Tibial nerve (tissue), 4 donors: ENCODE measurements around the gene SLC37A1. TPM values are rescaled to one million over a fixed set of nuclear protein-coding genes. Genes with fewer than 3 reads are reported as not detected.

Experiments
- DNase-seq, 2 donors: peaks; one replicate each; pipeline ENCODE4 v3.0.0-alpha.2; 2019; ENCODE audit warnings: low spot score in 2 of 2
- H3K27ac ChIP-seq, 4 donors: fragments of 200-600 bp; sonication (generic) in 3 of 4; one replicate each; pipeline ENCODE4 v1.5.1; 2017 to 2019; ENCODE audit warnings: mild to moderate bottlenecking in 1 of 4
- H3K27me3 ChIP-seq, 2 donors: fragments of 200-600 bp; sonication (generic) in 1 of 2; one replicate each; pipeline versions ENCODE4 v1.5.1 to v1.6.0; 2017 to 2019
- H3K36me3 ChIP-seq, 3 donors: fragments of 200-600 bp; sonication (generic); one replicate each; pipeline ENCODE4 v1.5.1; 2018 to 2019
- H3K4me1 ChIP-seq, 4 donors: fragments of 200-600 bp; sonication (generic) in 3 of 4; one replicate each; pipeline ENCODE4 v1.5.1; 2017 to 2019
- H3K4me3 ChIP-seq, 4 donors: fragments of 200-600 bp; sonication (generic) in 3 of 4; one replicate each; pipeline ENCODE4 v1.5.1; 2017 to 2019; ENCODE audit warnings: mild to moderate bottlenecking in 1 of 4, moderate library complexity in 1 of 4
- H3K9me3 ChIP-seq, 4 donors: fragments of 200-600 bp; sonication (generic) in 3 of 4; one replicate each; pipeline ENCODE4 v1.5.1; 2017 to 2019
- CTCF ChIP-seq, 5 experiments: fragments of 200-600 bp in 3 of 5; fragments of 450-650 bp in 2 of 5; sonication (generic) in 3 of 5; IDR thresholded peaks; one replicate each; pipeline ENCODE4 v1.5.1; 2016 to 2019; ENCODE audit warnings: antibody characterized with exemption in 5 of 5, mild to moderate bottlenecking in 3 of 5, moderate library complexity in 2 of 5
- EP300 ChIP-seq, 2 donors: sonication (generic); formaldehyde crosslinking; IDR thresholded peaks; one replicate each; pipeline ENCODE4 v1.6.1; 2017; ENCODE audit warnings: antibody characterized with exemption in 2 of 2, mild to moderate bottlenecking in 1 of 2
- POLR2A ChIP-seq, 2 donors: fragments of 450-650 bp; IDR thresholded peaks; one replicate each; pipeline ENCODE4 v1.6.1; 2017; ENCODE audit warnings: antibody characterized with exemption in 2 of 2, mild to moderate bottlenecking in 2 of 2, moderate library complexity in 2 of 2
- WGBS, 2 donors: methylation state at CpG; one replicate each; pipeline ENCODE4 v1.1.5; 2018; 5-methylcytosine and 5-hydroxymethylcytosine counted together
- total RNA-seq, 4 donors: library from RNA; depleted of rRNA; stranded (reverse); fragments of >200 nt; gene quantifications; one replicate each; pipeline ENCODE4 v1.1.0, GENCODE V29; 2016

The SLC37A1 gene
- total RNA-seq, 4 donors from 2014 or later = 4.4 to 6.7 (median 5.0) TPM

- no peak overlapping the region for H3K27ac ChIP-seq
- no peak for DNase-seq
- no peaks in the 10 kb centered on the region for H3K27me3 ChIP-seq
- peaks cover 0 to 15% (median 3%) of the 10 kb centered on the region in 4 donors for H3K9me3 ChIP-seq
- 93 to 96% methylated on average over 8 of the region's 8 CpGs for WGBS, 2 donors
- peaks cover 0 to 72% (median 15%) of the 10 kb centered on the region in 3 donors for H3K36me3 ChIP-seq
- H3K4me3 ChIP-seq = no peak overlapping the region
- no peaks in the 10 kb centered on the region for H3K4me1 ChIP-seq
- TF ChIP-seq EP300 (IDR thresholded peaks at IDR 0.05) = no peak
- no peak for TF ChIP-seq POLR2A (IDR thresholded peaks at IDR 0.05)
- TF ChIP-seq CTCF (IDR thresholded peaks at IDR 0.05) = no peak
These were observed 61.5 kb downstream of the SLC37A1 start for GRCh38 chr21:42575111-42575510.

- DNase-seq = no peak
- Histone ChIP-seq H3K4me3 (no peak overlapping the region), H3K36me3 (peaks cover 0 to 67% (median 6%) of the 10 kb centered on the region in 3 donors), H3K27ac (no peak overlapping the region), H3K4me1 (peaks cover 0 to 11% (median 0%) of the 10 kb centered on the region in 4 donors), H3K27me3 (no peaks in the 10 kb centered on the region), H3K9me3 (peaks cover 0 to 15% (median 3%) of the 10 kb centered on the region in 4 donors)
- TF ChIP-seq CTCF (IDR thresholded peaks at IDR 0.05) (no peak), POLR2A (IDR thresholded peaks at IDR 0.05) (no peak), EP300 (IDR thresholded peaks at IDR 0.05) (no peak)
- WGBS, 2 donors = 94 to 97% methylated on average over 1 of the region's 1 CpG
These were observed 63.0 kb downstream of the SLC37A1 start for GRCh38 chr21:42576639-42577038.

- 96 to 97% methylated on average over 9 of the region's 9 CpGs for WGBS, 2 donors
- Histone ChIP-seq H3K27me3 (no peaks in the 10 kb centered on the region), H3K9me3 (peaks cover 0 to 15% (median 3%) of the 10 kb centered on the region in 4 donors), H3K27ac (no peak overlapping the region), H3K4me1 (peaks cover 0 to 13% (median 0%) of the 10 kb centered on the region in 4 donors), H3K4me3 (no peak overlapping the region), H3K36me3 (peaks cover 0 to 59% (median 6%) of the 10 kb centered on the region in 3 donors)
- no peak for TF ChIP-seq POLR2A (IDR thresholded peaks at IDR 0.05)
- no peak for TF ChIP-seq EP300 (IDR thresholded peaks at IDR 0.05)
- TF ChIP-seq CTCF (IDR thresholded peaks at IDR 0.05) = no peak
- no peak for DNase-seq
These were observed 64.4 kb downstream of the SLC37A1 start for GRCh38 chr21:42578034-42578433.

GRCh38 chr21:42578761-42579415, 65.2 kb downstream of the SLC37A1 start:
- peaks cover 0 to 13% (median 0%) of the 10 kb centered on the region in 4 donors for H3K4me1 ChIP-seq
- H3K27me3 ChIP-seq = no peaks in the 10 kb centered on the region
- no peak for DNase-seq
- WGBS, 2 donors = 86 to 89% methylated on average over 10 to 12 of the region's 12 CpGs
- H3K36me3 ChIP-seq = peaks cover 0 to 51% (median 6%) of the 10 kb centered on the region in 3 donors
- peaks cover 0 to 15% (median 3%) of the 10 kb centered on the region in 4 donors for H3K9me3 ChIP-seq
- TF ChIP-seq POLR2A (IDR thresholded peaks at IDR 0.05) (no peak), CTCF (IDR thresholded peaks at IDR 0.05) (no peak), EP300 (IDR thresholded peaks at IDR 0.05) (no peak)
- no peak overlapping the region for H3K27ac ChIP-seq
- H3K4me3 ChIP-seq = no peak overlapping the region

- 90 to 93% methylated on average over 17 to 21 of the region's 22 CpGs for WGBS, 2 donors
- DNase-seq = no peak
These were observed 65.9 kb downstream of the SLC37A1 start for GRCh38 chr21:42579456-42580075.

More at GRCh38 chr21:42579456-42580075, 65.9 kb downstream of the SLC37A1 start:
- Histone ChIP-seq H3K9me3 (peaks cover 0 to 15% (median 3%) of the 10 kb centered on the region in 4 donors), H3K36me3 (peaks cover 0 to 44% (median 6%) of the 10 kb centered on the region in 3 donors), H3K27me3 (no peaks in the 10 kb centered on the region), H3K4me1 (peaks cover 0 to 13% (median 0%) of the 10 kb centered on the region in 4 donors), H3K4me3 (no peak overlapping the region), H3K27ac (no peak overlapping the region)
- TF ChIP-seq POLR2A (IDR thresholded peaks at IDR 0.05) (no peak), CTCF (IDR thresholded peaks at IDR 0.05) (no peak)
